GM18526 (cell line): ENCODE measurements around the gene SLC44A3.
A peak's percentile ranks its signal among the peaks of the same experiment; 100 is the strongest.

Experiments
- POLR2A ChIP-seq: IDR thresholded peaks from 3 replicates; pipeline ENCODE4 v1.6.1; 2011; ENCODE audit not compliant: insufficient read length; ENCODE audit errors: extremely low read depth

Gene SLC44A3

DNA sequence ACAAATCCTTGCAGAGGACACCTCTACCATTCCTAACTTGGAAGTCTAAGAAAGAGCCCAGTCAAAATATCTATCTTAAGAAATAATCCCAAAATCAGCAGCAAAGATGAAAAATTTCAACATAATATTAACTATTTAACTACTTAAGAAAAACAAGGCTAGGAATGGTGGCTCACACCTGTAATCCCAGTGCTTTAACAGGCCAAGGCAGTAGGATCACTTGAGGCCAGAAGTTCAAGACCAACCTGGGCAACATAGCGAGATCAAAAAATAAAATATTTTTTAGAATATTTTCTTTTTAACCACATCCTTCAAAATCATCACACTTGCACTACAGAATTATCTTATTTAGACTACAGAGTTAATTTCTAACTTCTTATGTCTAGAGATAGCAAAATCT is 101.8 kb downstream of the SLC44A3 start:
- TF ChIP-seq POLR2A = no peak

DNA sequence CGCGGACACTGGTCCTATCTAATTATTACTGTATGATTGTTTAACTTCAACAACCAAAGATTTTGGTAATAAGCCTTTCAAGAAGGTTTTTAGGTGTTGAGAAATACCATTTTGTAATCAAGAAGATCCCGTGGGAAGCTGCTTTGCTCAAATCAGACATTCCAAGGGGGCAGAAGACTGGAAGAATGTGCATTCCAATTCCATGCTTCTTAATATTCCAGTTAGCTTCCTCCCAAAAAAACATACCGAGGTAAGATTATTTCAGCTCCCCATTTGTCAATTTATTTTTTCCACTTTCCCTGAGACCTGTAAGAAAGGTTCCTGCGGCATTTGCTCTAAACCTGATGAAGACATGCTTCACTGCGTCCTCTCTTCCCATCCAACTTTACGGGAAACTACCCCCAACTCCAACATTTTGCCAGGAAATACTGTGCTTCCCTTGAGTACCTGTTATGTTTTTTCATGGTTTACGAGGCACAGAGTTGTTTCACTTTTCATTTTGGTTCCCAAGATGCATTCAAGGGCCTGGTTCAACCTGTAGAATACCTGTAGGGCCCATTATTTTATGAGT is 102.7 kb downstream of the SLC44A3 start:
- no peak for TF ChIP-seq POLR2A

DNA sequence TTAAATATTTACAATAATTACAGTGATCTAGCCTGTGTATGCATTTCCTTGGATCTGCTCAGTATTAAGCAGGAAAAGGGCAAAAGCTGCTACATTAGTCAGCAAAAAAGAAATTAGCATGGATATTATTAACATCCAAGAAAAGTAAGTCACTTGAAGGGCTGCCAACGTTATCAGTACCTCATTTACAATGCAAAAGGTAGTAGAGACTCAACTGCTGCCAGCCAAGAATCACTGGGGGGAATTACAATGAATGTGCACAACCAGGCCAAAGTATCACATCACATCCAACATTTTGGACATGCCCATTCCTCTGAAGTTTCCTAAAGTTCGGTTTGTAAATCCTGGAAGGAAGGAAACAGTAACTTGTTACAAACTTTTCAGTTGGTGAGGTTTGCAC is 104.8 kb downstream of the SLC44A3 start:
- TF ChIP-seq POLR2A = no peak

DNA sequence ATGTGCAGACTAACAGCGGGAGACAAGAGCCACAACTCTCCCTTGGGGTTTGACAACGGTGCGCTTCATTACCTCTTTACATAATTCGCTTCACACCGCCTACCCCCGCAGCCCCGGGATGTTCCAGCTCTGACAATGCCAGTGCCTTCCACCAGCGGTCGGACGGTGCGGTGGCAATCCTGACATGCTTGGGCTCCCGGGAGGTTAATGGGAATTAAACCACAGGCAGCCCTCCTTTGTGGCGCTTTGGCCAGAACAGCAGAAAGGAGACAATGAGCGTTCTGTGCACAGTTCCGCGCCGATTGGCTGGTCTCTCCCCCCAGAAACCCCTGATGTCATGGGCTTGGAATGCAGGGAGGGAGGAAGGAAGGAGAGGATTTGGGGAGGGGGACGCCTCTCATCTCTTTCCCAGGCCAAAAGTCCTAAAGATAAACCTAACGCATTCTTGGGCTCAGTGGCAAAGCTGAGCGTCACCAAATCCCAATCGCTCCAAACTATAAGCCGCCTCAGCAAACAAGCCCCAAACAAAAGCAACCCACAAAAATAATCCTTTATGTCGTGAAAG is 105.5 kb downstream of the SLC44A3 start:
- TF ChIP-seq POLR2A = no peak

DNA sequence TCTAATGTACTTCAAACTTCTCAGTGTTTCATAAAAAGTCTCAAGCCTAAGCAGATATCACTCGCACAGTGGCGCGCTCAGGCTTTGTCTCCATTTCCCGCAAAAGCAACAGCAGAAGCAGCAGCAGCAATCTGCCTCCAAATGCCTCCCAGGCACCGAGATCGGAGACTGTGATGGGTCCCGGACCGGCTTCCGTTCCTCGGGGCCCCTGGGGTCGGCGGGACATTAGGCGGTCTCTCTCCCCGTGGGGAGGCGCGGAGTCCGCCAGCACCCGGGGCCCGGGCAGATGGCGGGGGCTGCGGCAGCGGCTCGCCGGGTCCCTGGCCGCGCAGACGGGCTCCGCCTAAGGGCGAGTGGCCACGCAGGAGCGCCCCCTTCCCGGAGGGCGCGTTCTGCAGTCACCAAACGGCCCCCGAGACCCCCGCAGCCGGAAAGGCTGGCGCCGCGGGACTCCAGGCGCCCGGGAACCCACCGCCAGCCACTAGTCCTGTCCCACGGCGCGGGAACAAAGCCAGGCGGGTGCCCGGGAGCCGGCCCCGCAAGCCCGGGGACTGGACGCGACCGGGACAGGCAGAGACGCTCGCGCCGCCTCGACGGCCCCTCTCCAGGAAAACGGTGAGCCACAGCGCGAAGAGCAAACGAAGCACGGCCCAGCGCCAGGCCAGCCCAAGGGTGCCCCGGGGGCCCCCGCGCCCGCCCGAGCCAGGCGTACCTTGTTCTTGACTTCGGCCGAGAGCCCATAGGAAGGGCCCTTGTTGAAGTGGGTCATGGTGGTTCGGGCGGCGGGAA is 106.2 kb downstream of the SLC44A3 start:
- no peak for TF ChIP-seq POLR2A

DNA sequence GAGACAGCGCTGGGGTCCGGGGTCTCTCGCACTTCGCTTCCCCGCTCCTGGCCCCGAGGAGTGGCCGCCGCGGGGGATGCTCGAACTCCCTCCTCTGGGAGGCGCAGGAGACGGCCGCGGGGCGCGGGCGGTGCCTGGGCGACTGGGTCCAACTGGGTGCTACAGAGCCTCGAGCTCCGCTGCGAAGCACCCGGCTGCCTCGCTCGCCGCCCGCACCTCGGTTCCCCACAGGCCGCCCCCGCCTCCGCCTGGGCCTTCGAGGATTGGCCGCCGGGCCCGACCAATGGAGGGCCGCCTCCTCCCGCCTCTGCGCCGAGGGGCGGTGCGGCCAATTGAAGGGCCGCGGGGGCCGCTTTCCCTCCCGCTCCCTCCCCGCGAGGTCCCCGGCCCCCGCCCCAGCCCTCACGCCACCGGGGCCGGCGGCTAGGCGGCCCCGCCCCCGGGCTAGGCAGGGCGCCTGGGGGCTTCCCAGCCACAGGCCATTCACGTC is 106.8 kb downstream of the SLC44A3 start, which contains the start of gene CNN3:
TSS of gene CNN3 (minus strand) at position 196 of the 490 bp plus-strand sequence. CDS start 216 bp downstream, outside the sequence.
- peak; percentile 74 for TF ChIP-seq POLR2A

DNA sequence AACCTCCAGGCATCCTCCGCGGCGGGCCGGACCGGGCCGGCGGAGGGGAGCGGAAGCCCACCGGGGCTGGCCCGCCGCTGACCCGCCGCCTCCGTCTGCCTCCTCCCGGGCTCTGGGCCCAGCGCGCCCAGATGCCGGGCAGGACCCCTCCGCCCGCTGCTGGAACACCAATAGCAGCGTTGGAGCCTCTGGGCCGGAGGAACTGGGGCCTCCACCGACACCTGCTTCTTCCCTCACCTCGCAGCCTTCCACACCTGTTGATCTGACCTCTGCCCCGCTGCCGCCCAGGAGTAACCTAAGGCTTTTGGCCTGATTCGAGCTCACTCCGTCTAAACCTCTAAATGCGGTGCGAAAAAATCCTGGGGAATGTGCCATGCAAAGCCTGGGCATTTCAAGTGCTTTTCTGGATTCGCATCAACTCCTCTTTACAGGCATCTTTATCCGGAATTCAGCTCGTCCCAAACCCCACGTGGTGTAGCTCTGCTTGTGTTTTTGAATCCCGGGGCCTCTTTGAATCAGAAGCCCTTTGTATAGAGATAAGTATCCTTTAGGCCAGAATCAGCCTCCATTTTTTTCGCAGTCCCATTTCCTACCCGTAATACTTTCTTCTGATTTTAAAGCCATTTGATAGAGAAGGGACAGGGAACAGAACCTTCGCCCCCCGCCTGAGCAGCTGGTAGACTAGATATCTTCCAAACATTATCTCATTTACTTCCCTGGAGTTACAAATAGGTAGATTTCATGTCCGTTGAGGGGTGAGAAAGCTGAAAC is 107.4 kb downstream of the SLC44A3 start:
- TF ChIP-seq POLR2A = no peak

DNA sequence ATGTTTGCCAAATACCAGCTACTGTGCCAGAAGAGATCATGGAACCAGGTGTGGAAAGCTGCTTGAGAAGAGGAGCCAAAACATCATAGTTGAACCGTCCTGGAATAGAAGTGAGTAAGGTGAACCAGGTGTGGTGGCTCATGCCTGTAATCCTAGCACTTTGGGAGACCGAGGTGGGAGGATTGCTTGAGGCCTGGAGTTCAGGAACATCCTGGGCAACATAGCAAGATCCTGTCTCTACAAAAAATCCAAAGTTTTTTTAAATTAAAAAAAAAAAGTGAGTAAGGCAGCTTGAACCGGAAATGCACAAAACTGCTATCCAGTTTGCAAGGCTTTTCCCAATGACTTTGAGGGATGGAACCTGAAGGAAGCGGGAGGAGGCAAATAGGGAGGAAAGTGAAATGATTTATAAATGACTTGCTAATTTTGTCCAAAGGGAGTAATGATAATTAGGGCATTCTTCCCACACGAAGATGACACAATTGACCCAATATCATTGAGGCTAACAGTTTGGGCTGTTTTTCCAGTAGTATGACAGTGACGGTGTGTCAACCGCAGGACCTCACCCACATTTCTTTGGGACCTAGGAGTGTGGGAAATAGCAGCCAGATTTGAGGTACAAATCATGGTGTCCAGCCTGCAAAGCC is 108.3 kb downstream of the SLC44A3 start:
- TF ChIP-seq POLR2A = no peak

DNA sequence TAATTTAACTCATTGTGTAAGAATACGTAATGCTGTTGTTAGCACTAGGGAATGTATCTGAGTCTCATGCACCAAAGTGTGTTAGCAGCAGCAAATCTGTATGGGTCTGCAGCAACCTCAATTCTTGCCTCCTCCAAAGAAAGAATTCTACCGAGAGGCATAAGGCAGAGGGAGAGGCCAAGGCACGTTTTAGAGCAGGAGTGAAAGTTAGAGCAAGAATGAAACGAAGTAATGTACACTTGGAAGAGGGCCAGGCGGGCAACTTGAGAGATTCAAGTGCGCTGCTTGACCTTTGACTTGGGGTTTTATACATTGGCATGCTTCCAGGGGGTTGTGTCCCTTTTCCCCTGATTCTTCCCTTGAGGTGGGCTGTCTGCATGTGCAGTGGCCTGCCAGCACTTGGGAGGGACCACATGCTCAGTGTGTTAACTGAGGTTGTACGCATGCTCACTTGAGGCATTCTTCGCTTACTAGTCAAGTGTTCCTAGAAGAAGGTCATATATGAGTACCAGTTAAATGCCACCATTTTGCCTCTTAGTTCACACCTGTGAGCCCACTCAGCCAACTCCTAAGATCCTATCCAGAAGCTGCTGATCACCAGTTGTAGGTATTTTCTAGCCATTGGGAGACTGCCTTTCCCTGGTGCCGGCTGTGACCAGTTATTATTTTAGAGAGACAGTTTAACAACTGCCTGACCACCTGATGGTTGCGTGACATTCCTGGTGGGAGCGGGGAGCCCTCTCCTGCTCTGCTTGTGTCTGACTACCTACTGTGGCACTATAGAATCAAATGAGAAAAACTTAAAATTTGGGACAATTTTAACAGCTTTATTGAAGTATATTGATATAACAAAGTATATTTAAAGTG is 109.4 kb downstream of the SLC44A3 start:
- no peak for TF ChIP-seq POLR2A

DNA sequence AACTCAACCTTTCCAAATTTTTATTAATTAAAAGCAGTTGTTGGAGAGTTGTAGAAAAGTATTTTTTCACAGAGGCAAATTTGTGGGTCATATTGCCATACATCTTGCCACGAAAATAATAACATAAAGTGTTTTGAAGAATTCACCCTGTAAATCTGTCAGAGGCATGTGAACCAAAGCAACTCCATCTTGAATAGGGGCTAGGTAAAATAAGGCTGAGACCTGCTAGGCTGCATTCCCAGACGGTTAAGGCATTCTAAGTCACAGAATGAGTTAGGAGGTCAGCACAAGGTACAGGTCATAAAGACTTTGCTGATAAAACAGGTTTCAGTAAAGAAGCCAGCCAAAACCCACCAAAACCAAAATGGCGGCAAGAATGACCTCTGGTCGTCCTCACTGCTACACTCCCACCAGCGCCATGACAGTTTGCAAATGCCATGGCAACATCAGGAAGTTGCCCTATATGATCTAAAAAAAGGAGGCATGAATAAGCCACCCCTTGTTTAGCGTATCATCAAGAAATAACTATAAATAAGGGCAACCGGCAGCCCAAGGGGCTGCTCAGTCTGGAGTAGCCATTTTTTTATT is 111.2 kb downstream of the SLC44A3 start:
- no peak for TF ChIP-seq POLR2A

DNA sequence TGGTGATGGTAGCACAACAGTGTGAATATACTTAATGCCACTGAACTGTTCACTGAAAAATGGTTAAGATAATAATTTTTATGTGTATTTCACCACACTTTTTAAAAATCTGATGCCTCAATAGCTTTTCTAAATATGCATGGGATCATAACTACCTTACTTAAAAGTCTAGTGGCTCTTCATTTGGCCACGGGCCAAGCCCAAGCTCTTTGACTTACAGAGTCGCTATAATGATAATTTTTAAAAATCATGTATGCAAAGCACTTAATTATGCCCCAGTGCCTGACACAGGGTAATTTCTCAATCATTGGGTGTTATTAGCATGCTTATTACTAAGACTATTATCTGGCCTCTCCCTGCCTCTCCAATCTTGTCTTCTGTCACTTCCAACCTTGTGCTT is 114.4 kb downstream of the SLC44A3 start:
- TF ChIP-seq POLR2A = no peak

DNA sequence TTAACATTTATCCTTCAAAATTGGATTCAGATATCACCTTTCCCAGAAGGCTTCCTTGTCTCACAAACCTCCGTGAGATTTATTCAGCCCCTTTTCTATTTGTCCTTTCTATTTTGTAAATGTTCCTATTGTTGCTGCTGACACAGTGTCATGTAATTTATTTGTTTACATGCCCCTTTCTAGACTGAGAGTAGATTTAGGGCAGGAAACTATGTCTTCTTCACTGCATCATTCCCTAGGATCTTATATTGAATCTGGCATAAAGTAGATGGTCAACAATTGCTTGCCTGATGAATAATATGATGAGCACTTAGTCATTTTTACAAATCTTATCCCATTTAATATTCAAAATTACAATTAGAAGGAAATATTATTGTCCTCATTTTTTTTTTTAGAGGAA is 114.9 kb downstream of the SLC44A3 start:
- TF ChIP-seq POLR2A = no peak

DNA sequence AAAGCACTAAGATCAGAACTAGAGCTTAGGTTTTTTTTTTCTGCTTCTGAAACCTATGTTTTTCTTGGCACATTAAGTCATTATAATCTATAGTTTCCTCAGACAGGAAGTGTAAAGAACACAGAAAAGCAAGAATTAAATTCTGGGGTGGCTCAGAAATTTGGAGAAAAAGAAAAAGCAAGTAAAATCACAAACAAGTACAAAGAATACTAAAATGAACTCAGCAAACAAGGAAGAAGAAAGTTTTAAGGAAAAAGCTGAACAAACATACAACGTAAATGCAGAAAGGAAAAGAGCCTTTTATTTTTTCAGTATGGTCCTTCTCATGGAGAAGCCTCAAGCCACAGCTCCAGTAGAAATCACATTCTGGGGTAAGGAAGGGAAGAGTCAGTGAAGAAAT is 115.3 kb downstream of the SLC44A3 start:
- TF ChIP-seq POLR2A = no peak

DNA sequence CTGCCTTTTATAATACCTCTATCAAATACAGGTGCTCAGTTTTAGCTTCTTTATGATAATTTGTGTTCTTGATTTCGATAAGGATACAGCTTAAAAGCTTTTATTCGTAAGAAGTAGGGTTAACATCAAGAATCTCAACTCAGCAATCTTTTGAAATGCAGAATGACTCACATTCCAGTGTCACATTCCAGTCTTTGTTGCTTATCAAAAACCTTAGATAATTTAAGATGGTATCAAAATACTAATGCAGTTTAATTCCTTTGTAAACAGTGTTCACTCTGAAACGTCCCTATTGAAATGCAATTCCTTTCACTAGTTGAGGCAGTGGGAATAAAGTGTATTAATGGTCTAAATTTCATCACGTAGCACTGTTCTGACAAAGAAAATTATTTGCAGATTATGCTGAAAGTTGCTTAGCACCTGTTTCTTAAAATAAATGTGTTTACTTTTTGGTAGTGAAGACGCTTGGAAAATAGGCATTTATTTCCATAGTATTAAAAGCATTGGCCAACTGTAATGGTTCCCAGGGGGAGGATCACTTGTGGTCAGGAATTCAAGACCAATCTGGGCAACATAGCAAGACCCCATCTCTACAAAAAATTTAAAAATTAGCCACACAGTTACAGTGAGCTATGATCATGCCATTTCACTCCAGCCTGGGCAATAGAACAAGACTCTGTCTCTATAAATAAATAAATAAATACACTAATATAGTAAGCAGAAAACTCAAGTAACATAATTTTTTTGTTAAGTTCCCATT is 116.9 kb downstream of the SLC44A3 start:
- TF ChIP-seq POLR2A = no peak
